A549 (cell line): ENCODE measurements around the gene FAHD1. TPM values are rescaled to one million over a fixed set of nuclear protein-coding genes. Genes with fewer than 3 reads are reported as not detected.

ENCODE experiments used
- ATAC-seq, 2 experiments: fragments of 200-7000 bp in 1 of 2; fragments of >200 bp in 1 of 2; cut with Nextera tagmentation in 1 of 2; cut with Tn5 transposase in 1 of 2; 3 replicates each; pipeline versions ENCODE4 v1.8.0 to v1.9.1; 2018 to 2020; ENCODE audit warnings: mild to moderate bottlenecking in 1 of 2, moderate library complexity in 1 of 2
- CTCF ChIA-PET: fragments of 300-600 bp; sonication (Branson Sonifier 250); formaldehyde crosslinking; extraction: SDS; loops from one replicate; lab custom pipeline; 2021; ENCODE audit warnings: antibody characterized with exemption, inconsistent platforms; lab: Yijun Ruan, JAX
- POLR2A ChIA-PET: fragments of 350-600 bp; formaldehyde crosslinking; extraction: SDS; loops from one replicate; lab custom pipeline; 2021; ENCODE audit warnings: antibody characterized with exemption, inconsistent platforms; lab: Yijun Ruan, JAX
- DNase-seq, 2 experiments: peaks; one replicate each; pipeline versions ENCODE4 v3.0.0 to v3.0.0-alpha.2; 2011 to 2016; ENCODE audit warnings: low read depth in 1 of 2, low spot score in 1 of 2
- FAIRE-seq: peaks from 2 replicates; lab custom pipeline; 2011; peaks lifted over from hg19 to GRCh38; lab: Jason Lieb, UNC
- H3K27ac ChIP-seq, 2 experiments: fragments of >200 bp; sonication (Bioruptor Twin); formaldehyde crosslinking; 3 replicates each; pipeline ENCODE4 v1.5.1; 2016 to 2017
- H3K4me1 ChIP-seq: fragments of >200 bp; sonication (Bioruptor Twin); formaldehyde crosslinking; 3 replicates; pipeline ENCODE4 v1.6.1; 2016
- H3K4me2 ChIP-seq: fragments of >200 bp; sonication (Bioruptor Twin); formaldehyde crosslinking; 3 replicates; pipeline ENCODE4 v1.6.1; 2016
- H3K4me3 ChIP-seq: fragments of >200 bp; sonication (Bioruptor Twin); formaldehyde crosslinking; 3 replicates; pipeline ENCODE4 v1.5.1; 2016
- H3K9me3 ChIP-seq: fragments of >200 bp; sonication (Bioruptor Twin); formaldehyde crosslinking; 3 replicates; pipeline ENCODE4 v1.6.1; 2016
- CBX2 ChIP-seq: fragments of 200-600 bp; sonication (generic); IDR thresholded peaks from 2 replicates; pipeline ENCODE4 v1.6.1; 2016; ENCODE audit warnings: low read depth, mild to moderate bottlenecking, borderline replicate concordance
- CHD2 ChIP-seq: fragments of 150-350 bp; IDR thresholded peaks from 2 replicates; pipeline ENCODE4 v1.6.1; 2014; ENCODE audit warnings: low read length; ENCODE audit not compliant: partially characterized antibody
- E2F6 ChIP-seq: IDR thresholded peaks from 2 replicates; pipeline ENCODE4 v1.6.1; 2012; ENCODE audit warnings: low read depth, borderline replicate concordance
- EHF ChIP-seq: fragments of 250-450 bp; sonication (Bioruptor Pico); IDR thresholded peaks from 2 replicates; pipeline ENCODE4 v1.5.0; 2020; ENCODE audit warnings: mild to moderate bottlenecking
- NFE2L2 ChIP-seq: fragments of 150-350 bp; conservative IDR thresholded peaks from 2 replicates; pipeline ENCODE4 v1.6.1; 2014; ENCODE audit warnings: low read length
- NR3C1 ChIP-seq: fragments of >200 bp; sonication (Bioruptor Twin); formaldehyde crosslinking; IDR thresholded peaks from 3 replicates; pipeline ENCODE4 v1.6.1; 2017
- POLR2AphosphoS2 ChIP-seq: conservative IDR thresholded peaks from 2 replicates; pipeline ENCODE4 v1.6.1; 2012; ENCODE audit warnings: low read length, improper control_type of control experiment, inconsistent platforms
- RAD21 ChIP-seq, 2 experiments: fragments of >200 bp in 1 of 2; sonication (Bioruptor Twin) in 1 of 2; formaldehyde crosslinking in 1 of 2; IDR thresholded peaks in 1 of 2; conservative IDR thresholded peaks in 1 of 2; 2 replicates in 1 of 2; 3 replicates in 1 of 2; pipeline ENCODE4 v1.6.1; 2012 to 2018; ENCODE audit warnings: inconsistent platforms in 1 of 2
- RFX5 ChIP-seq: fragments of 450-650 bp; IDR thresholded peaks from 2 replicates; pipeline ENCODE4 v1.7.1; 2014; ENCODE audit warnings: antibody characterized with exemption, mild to moderate bottlenecking, moderate library complexity
- RNF2 ChIP-seq: fragments of 200-600 bp; sonication (generic); IDR thresholded peaks from 2 replicates; pipeline ENCODE4 v1.6.1; 2016; ENCODE audit warnings: low read depth, mild to moderate bottlenecking, antibody characterized with exemption, moderate library complexity, borderline replicate concordance
- SMC3 ChIP-seq: fragments of >200 bp; sonication (Bioruptor Twin); formaldehyde crosslinking; IDR thresholded peaks from 3 replicates; pipeline ENCODE4 v1.6.1; 2018; ENCODE audit warnings: inconsistent platforms
- ZC3H11A ChIP-seq: fragments of 450-650 bp; IDR thresholded peaks from 2 replicates; pipeline ENCODE4 v1.6.1; 2014; ENCODE audit warnings: antibody characterized with exemption, mild to moderate bottlenecking
- ZSCAN20 ChIP-seq: fragments of 250-450 bp; sonication (Bioruptor Pico); IDR thresholded peaks from 2 replicates; pipeline ENCODE4 v1.8.0; 2022; ENCODE audit warnings: mild to moderate bottlenecking, moderate library complexity
- WGBS: methylation state at CpG from one replicate; pipeline ENCODE4 v1.1.6; 2017; ENCODE audit errors: missing lambda C conversion rate; 5-methylcytosine and 5-hydroxymethylcytosine counted together
- polyA plus RNA-seq, 4 experiments: library from polyadenylated mRNA; depleted of rRNA in 3 of 4; stranded (reverse); fragments of >200 nt; fragmentation: RNase III in 1 of 4; extraction: RNeasy Plus Mini Kit Qiagen cat#74134 plus additional on column Dnase treatment in 1 of 4; gene quantifications; 2 replicates in 3 of 4; 3 replicates in 1 of 4; pipeline ENCODE4 v1.2.3, GENCODE V29; 2011 to 2017
- TF ChIP-seq, protein P1 (sequence below): fragments of >200 bp; sonication (Bioruptor Twin); formaldehyde crosslinking; IDR thresholded peaks from 3 replicates; pipeline ENCODE4 v1.5.1; 2016
- TF ChIP-seq, protein P2 (sequence below): IDR thresholded peaks from 2 replicates; pipeline ENCODE4 v1.6.1; 2012
- TF ChIP-seq, protein P3 (sequence below): fragments of >200 bp; sonication (Bioruptor Twin); formaldehyde crosslinking; IDR thresholded peaks from 3 replicates; pipeline ENCODE4 v1.6.1; 2016
- TF ChIP-seq, protein P4 (sequence below): fragments of 250-450 bp; sonication (Bioruptor Pico); IDR thresholded peaks from 2 replicates; pipeline ENCODE4 v1.5.0; 2021; ENCODE audit warnings: mild to moderate bottlenecking, moderate library complexity, borderline replicate concordance

The FAHD1 gene
- polyA plus RNA-seq, 2 of the 4 experiments (the other 2 are of a cell fraction) = 30.6 to 68.4 TPM

DNA sequence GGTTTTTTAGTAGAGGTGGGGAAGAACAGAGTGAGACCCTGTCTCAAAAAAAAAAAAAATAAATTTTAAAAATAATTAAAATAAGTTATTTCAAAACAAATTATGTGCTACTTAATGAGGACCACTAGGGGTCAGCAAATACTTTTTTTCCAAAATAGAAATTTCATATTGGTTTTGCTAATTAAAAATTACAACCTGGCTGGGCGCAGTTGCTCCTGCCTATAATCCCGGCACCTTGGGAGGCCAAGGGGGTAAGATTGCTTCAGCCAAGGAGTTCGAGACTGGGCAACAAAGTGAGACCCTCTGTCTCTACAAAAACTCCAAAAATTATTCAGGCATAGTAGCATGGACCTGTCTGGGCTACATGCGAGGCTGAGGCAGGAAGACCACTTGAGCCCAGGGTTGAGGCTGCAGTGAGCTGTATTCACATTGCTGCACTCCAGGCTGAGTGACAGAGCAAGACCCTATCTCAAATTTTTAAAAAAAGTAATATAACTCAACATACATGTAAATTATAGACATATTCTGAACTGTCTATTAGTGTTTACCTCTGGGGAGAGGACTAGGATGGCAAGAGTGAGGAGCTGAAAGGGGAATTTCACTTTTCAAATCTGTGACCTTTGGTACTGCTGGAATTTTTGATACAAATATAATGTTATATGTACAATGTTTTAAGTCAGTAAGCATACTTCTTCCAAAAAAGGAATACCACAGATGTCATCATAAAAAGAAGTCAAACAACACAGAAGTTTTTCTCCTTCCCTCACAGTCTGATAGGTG is 36.9 kb downstream of the FAHD1 start:
- H3K9me3 ChIP-seq = no peaks in the 10 kb centered on the region
- CTCF ChIA-PET = interaction anchor here (0.5 to 25.7 kb wide), 20 partner anchors 10 to 215 kb away, joined by 3 to 396 read pairs (median 4); partner anchors contain the start of gene NDUFB10
- no peak overlapping the region for H3K4me3 ChIP-seq
- H3K4me1 ChIP-seq = peaks cover 26% of the 10 kb centered on the region
- FAIRE-seq = no peak
- ATAC-seq = peak; percentile 66 to 74; a peak in 5 of 6 replicates
- POLR2A ChIA-PET = no interaction called here
- peak overlapping the region; percentile 37 to 67; a peak in 5 of 6 replicates for H3K27ac ChIP-seq
- 27% methylated on average over 4 of the region's 4 CpGs for WGBS
- DNase-seq = peak in 1 of 2 experiments; percentile 44
- peak overlapping the region; percentile 51 for H3K4me2 ChIP-seq
- TF ChIP-seq RNF2 (no peak), CHD2 (no peak), ZSCAN20 (CRISPR knock-in tag) (no peak), NR3C1 (no peak), E2F6 (no peak), POLR2AphosphoS2 (no peak), NFE2L2 (no peak), EHF (CRISPR knock-in tag) (no peak), RAD21 (conservative IDR thresholded peaks at IDR 0.05 in 1 of 2, IDR thresholded peaks at IDR 0.05 in 1 of 2) (peak; percentile 75 to 90), ZC3H11A (no peak), CBX2 (no peak), RFX5 (no peak), SMC3 (peak; percentile 88)
- TF ChIP-seq, protein P1, sequence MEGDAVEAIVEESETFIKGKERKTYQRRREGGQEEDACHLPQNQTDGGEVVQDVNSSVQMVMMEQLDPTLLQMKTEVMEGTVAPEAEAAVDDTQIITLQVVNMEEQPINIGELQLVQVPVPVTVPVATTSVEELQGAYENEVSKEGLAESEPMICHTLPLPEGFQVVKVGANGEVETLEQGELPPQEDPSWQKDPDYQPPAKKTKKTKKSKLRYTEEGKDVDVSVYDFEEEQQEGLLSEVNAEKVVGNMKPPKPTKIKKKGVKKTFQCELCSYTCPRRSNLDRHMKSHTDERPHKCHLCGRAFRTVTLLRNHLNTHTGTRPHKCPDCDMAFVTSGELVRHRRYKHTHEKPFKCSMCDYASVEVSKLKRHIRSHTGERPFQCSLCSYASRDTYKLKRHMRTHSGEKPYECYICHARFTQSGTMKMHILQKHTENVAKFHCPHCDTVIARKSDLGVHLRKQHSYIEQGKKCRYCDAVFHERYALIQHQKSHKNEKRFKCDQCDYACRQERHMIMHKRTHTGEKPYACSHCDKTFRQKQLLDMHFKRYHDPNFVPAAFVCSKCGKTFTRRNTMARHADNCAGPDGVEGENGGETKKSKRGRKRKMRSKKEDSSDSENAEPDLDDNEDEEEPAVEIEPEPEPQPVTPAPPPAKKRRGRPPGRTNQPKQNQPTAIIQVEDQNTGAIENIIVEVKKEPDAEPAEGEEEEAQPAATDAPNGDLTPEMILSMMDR = peak; percentile 84
- TF ChIP-seq, protein P2, sequence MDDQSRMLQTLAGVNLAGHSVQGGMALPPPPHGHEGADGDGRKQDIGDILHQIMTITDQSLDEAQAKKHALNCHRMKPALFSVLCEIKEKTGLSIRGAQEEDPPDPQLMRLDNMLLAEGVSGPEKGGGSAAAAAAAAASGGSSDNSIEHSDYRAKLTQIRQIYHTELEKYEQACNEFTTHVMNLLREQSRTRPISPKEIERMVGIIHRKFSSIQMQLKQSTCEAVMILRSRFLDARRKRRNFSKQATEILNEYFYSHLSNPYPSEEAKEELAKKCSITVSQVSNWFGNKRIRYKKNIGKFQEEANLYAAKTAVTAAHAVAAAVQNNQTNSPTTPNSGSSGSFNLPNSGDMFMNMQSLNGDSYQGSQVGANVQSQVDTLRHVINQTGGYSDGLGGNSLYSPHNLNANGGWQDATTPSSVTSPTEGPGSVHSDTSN = no peak
- TF ChIP-seq, protein P3, sequence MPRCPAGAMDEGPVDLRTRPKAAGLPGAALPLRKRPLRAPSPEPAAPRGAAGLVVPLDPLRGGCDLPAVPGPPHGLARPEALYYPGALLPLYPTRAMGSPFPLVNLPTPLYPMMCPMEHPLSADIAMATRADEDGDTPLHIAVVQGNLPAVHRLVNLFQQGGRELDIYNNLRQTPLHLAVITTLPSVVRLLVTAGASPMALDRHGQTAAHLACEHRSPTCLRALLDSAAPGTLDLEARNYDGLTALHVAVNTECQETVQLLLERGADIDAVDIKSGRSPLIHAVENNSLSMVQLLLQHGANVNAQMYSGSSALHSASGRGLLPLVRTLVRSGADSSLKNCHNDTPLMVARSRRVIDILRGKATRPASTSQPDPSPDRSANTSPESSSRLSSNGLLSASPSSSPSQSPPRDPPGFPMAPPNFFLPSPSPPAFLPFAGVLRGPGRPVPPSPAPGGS = no peak
- TF ChIP-seq, protein P4, sequence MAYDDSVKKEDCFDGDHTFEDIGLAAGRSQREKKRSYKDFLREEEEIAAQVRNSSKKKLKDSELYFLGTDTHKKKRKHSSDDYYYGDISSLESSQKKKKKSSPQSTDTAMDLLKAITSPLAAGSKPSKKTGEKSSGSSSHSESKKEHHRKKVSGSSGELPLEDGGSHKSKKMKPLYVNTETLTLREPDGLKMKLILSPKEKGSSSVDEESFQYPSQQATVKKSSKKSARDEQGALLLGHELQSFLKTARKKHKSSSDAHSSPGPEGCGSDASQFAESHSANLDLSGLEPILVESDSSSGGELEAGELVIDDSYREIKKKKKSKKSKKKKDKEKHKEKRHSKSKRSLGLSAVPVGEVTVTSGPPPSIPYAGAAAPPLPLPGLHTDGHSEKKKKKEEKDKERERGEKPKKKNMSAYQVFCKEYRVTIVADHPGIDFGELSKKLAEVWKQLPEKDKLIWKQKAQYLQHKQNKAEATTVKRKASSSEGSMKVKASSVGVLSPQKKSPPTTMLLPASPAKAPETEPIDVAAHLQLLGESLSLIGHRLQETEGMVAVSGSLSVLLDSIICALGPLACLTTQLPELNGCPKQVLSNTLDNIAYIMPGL = no peak
